Measurements from ENCODE around the gene CIZ1. TPM values are rescaled to one million over a fixed set of nuclear protein-coding genes. Genes with fewer than 3 reads are reported as not detected.

CIZ1 gene
- total RNA-seq, 2 donors from 2014 or later: 55.2 to 94.0 TPM

DNA sequence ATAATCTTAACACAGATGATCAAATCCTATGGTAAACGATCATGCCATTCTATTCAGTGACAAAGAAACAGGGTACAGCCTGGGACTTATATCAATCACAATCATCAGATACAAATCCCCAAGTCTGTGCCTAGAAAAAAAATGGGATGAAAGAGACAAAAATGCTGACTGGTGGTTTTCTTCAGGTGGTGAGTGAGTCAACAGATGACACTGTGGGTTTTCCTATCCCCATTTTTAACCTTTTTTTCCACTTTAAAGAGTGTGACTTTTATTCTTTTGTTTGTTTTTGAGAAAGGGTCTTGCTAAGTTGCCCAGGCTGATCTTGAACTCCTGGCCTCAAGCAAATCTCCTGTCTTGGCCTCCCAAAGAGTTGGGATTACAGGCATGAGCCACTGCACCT, 3.2 kb downstream of the CIZ1 start:
- WGBS: 75% methylated on average over 1 of the region's 1 CpG
- Histone ChIP-seq H3K4me3 (no peak overlapping the region), H3K9me3 (no peaks in the 10 kb centered on the region), H3K36me3 (peaks cover 0 to 8% of the 10 kb centered on the region in 2 donors), H3K4me1 (replicated peaks) (peaks cover 11% of the 10 kb centered on the region), H3K27me3 (replicated peaks; ENCODE audit: insufficient read depth) (no peaks in the 10 kb centered on the region), H3K27ac (no peak overlapping the region)
- DNase-seq (ENCODE audit: low spot score): no peak
- TF ChIP-seq POLR2AphosphoS5 (IDR thresholded peaks at IDR 0.05) (no peak), POLR2A (IDR thresholded peaks at IDR 0.05) (no peak)
- TF ChIP-seq, protein P1, sequence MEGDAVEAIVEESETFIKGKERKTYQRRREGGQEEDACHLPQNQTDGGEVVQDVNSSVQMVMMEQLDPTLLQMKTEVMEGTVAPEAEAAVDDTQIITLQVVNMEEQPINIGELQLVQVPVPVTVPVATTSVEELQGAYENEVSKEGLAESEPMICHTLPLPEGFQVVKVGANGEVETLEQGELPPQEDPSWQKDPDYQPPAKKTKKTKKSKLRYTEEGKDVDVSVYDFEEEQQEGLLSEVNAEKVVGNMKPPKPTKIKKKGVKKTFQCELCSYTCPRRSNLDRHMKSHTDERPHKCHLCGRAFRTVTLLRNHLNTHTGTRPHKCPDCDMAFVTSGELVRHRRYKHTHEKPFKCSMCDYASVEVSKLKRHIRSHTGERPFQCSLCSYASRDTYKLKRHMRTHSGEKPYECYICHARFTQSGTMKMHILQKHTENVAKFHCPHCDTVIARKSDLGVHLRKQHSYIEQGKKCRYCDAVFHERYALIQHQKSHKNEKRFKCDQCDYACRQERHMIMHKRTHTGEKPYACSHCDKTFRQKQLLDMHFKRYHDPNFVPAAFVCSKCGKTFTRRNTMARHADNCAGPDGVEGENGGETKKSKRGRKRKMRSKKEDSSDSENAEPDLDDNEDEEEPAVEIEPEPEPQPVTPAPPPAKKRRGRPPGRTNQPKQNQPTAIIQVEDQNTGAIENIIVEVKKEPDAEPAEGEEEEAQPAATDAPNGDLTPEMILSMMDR (IDR thresholded peaks at IDR 0.05): no peak
- intact Hi-C loops (cut with DNase I): no loop called here

DNA sequence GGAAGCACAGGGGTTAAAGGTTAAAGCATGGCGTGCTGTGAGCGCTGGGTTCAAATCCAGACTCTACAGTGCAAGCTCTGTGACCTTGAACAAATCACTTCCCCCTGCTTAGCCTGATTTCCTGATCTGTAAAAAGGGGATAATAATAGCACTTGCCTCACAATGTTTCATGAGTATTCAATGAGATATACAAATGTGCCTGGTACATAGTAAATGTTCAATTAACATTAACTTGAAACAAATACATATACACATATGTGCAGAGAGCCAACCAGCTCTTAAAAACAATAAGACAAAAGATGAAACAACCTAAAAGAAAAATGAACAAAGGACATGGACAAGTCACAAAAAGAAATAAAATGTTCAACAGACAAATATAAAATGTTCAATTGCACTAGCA, 4.0 kb downstream of the CIZ1 start:
- peaks cover 11% of the 10 kb centered on the region for H3K4me1 ChIP-seq (replicated peaks)
- H3K27ac ChIP-seq: no peak overlapping the region
- TF ChIP-seq POLR2AphosphoS5 (IDR thresholded peaks at IDR 0.05) (no peak), POLR2A (IDR thresholded peaks at IDR 0.05) (no peak)
- TF ChIP-seq, protein P1 (IDR thresholded peaks at IDR 0.05): no peak
- DNase-seq (ENCODE audit: low spot score): no peak
- no peak overlapping the region for H3K4me3 ChIP-seq
- H3K36me3 ChIP-seq: peaks cover 0 to 8% of the 10 kb centered on the region in 2 donors
- H3K9me3 ChIP-seq: no peaks in the 10 kb centered on the region
- 97% methylated on average over 2 of the region's 2 CpGs for WGBS
- H3K27me3 ChIP-seq (replicated peaks; ENCODE audit: insufficient read depth): no peaks in the 10 kb centered on the region
- intact Hi-C loops (cut with DNase I): no loop called here

- Histone ChIP-seq H3K36me3 (peaks cover 0 to 8% of the 10 kb centered on the region in 2 donors), H3K4me1 (replicated peaks) (peaks cover 11% of the 10 kb centered on the region), H3K9me3 (no peaks in the 10 kb centered on the region), H3K4me3 (no peak overlapping the region), H3K27ac (no peak overlapping the region), H3K27me3 (replicated peaks; ENCODE audit: insufficient read depth) (no peaks in the 10 kb centered on the region)
- no peak for TF ChIP-seq POLR2AphosphoS5 (IDR thresholded peaks at IDR 0.05)
- no peak for TF ChIP-seq POLR2A (IDR thresholded peaks at IDR 0.05)
- TF ChIP-seq, protein P1 (IDR thresholded peaks at IDR 0.05): no peak
- WGBS: 93% methylated on average over 11 of the region's 11 CpGs
- intact Hi-C loops (cut with DNase I): no loop called here
- no peak for DNase-seq (ENCODE audit: low spot score)
These were observed 5.1 kb downstream of the CIZ1 start for GRCh38 chr9:128185979-128186965.

DNA sequence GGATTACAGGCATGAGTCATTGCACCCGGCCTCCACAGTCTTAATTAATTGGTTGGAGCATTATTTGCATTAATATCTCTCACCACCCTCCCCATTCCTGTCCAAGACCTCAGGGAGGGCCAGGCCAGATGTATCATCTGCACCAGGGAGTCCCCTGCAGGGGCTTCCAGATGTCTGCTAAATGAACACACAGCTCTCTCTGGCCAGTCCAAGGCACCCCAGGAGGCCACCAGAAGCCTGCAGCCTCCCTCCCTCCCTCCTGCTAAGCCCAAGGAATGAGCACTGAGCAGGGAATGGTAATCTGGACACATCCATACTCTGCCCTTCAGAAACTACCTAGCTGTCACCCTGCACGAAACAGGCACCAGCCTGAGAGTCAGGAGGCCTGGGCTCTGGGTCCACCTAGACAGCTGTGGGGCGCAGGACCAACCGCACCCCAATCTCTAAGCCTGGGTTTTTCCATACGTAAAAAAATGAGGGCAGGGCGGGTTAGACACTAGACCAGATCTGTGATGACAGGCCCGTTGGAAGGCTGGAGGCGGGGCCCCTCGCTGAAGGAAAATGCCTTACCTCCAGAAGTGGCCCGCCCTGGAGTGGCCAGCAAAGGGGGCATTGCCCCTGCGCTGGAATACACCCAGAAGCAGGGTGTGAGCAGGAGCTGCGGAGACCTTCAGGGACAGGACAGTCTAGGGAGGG, 8.3 kb downstream of the CIZ1 start:
- no peak for DNase-seq (ENCODE audit: low spot score)
- H3K4me1 ChIP-seq (replicated peaks): no peaks in the 10 kb centered on the region
- TF ChIP-seq, protein P1 (IDR thresholded peaks at IDR 0.05): no peak
- TF ChIP-seq POLR2A (IDR thresholded peaks at IDR 0.05) (no peak), POLR2AphosphoS5 (IDR thresholded peaks at IDR 0.05) (no peak)
- 95% methylated on average over 12 of the region's 12 CpGs for WGBS
- no peak overlapping the region for H3K27ac ChIP-seq
- intact Hi-C loops (cut with DNase I): no loop called here
- H3K27me3 ChIP-seq (replicated peaks; ENCODE audit: insufficient read depth): no peaks in the 10 kb centered on the region
- H3K36me3 ChIP-seq: peaks cover 21 to 25% of the 10 kb centered on the region in 2 donors
- no peak overlapping the region for H3K4me3 ChIP-seq
- no peaks in the 10 kb centered on the region for H3K9me3 ChIP-seq
